ENCODE data around the gene FHIT. TPM values are rescaled to one million over a fixed set of nuclear protein-coding genes. Genes with fewer than 3 reads are reported as not detected.

The FHIT gene
- total RNA-seq, 1 donor from 2014 or later = 11.5 TPM

DNA sequence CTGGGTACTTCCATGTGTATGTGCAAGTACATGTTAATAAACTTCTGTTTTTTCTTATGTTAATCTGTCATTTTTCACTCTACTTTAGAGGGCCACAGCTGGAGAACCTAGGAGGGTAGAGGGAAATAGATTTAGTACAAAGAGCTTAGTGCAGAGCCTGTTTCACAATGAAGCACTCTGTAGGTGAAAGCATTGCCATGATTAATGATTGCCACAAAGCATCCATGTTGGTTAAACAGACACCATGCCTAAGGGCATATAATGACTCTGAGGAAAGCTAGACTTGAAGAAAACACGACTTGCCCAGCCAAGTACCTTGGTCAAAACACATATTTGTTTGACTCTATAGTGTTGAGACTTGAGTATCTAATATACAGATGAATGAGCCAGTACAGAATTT lies 338.4 kb downstream of the FHIT start:
- DNase-seq (ENCODE audit: low read depth) = no peak

DNA sequence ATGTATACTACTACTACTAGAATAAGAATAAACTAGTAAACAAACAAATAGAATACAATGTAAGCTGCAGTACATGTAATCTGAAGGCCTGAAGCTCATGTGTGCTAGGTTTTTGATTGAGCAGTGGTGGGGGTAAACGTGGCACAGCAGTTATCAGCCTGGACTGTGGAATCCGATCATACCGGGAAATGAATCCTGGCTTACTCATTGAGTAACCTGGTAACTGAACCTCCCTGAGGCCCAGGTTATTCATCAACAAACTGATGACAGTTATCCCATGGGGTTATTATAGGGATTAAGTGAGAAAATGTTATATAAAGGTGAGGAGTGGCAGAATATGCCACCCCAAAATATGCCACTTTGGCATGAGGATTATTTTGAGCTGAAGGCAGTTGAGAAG lies 339.1 kb downstream of the FHIT start:
- no peaks in the 10 kb centered on the region for H3K27me3 ChIP-seq (ENCODE audit: control insufficient read depth, insufficient read depth, low read length)
- no peak for DNase-seq (ENCODE audit: low read depth)
- H3K4me3 ChIP-seq (ENCODE audit: low read depth, low read length) = no peak overlapping the region
- TF ChIP-seq, protein P1, sequence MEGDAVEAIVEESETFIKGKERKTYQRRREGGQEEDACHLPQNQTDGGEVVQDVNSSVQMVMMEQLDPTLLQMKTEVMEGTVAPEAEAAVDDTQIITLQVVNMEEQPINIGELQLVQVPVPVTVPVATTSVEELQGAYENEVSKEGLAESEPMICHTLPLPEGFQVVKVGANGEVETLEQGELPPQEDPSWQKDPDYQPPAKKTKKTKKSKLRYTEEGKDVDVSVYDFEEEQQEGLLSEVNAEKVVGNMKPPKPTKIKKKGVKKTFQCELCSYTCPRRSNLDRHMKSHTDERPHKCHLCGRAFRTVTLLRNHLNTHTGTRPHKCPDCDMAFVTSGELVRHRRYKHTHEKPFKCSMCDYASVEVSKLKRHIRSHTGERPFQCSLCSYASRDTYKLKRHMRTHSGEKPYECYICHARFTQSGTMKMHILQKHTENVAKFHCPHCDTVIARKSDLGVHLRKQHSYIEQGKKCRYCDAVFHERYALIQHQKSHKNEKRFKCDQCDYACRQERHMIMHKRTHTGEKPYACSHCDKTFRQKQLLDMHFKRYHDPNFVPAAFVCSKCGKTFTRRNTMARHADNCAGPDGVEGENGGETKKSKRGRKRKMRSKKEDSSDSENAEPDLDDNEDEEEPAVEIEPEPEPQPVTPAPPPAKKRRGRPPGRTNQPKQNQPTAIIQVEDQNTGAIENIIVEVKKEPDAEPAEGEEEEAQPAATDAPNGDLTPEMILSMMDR (IDR thresholded peaks at IDR 0.05; ENCODE audit: insufficient read depth, low read length, poor library complexity, severe bottlenecking) = no peak
- H3K36me3 ChIP-seq (ENCODE audit: control insufficient read depth, insufficient read depth, low read length) = no peaks in the 10 kb centered on the region

More for the DNA sequence above, 338.4 kb downstream of the FHIT start:
- H3K27me3 ChIP-seq (ENCODE audit: control insufficient read depth, insufficient read depth, low read length) = no peaks in the 10 kb centered on the region
- H3K36me3 ChIP-seq (ENCODE audit: control insufficient read depth, insufficient read depth, low read length) = no peaks in the 10 kb centered on the region
- TF ChIP-seq, protein P1 (IDR thresholded peaks at IDR 0.05; ENCODE audit: insufficient read depth, low read length, poor library complexity, severe bottlenecking) = no peak
- no peak overlapping the region for H3K4me3 ChIP-seq (ENCODE audit: low read depth, low read length)

DNA sequence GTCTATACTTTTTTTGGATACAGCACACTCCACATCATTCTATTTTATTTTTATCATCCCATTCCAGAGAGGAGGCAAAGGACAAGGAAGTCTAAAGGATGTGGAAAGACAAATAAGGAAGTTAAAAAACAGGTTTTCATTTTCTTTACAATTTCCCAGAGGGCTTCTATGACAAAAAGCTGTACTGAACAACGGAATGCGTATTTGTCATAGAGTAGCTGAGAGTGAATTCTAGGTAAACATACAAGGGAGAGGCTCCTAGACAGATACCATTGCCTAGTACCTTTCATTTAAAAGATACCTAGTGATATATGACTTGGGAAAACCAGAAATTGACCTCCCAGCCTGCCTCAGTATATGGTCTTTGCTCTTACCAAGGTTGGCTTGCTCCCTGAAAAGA lies 341.7 kb downstream of the FHIT start:
- TF ChIP-seq, protein P1 (IDR thresholded peaks at IDR 0.05; ENCODE audit: insufficient read depth, low read length, poor library complexity, severe bottlenecking) = no peak
- no peaks in the 10 kb centered on the region for H3K27me3 ChIP-seq (ENCODE audit: control insufficient read depth, insufficient read depth, low read length)
- no peak overlapping the region for H3K4me3 ChIP-seq (ENCODE audit: low read depth, low read length)
- no peak for DNase-seq (ENCODE audit: low read depth)
- no peaks in the 10 kb centered on the region for H3K36me3 ChIP-seq (ENCODE audit: control insufficient read depth, insufficient read depth, low read length)

DNA sequence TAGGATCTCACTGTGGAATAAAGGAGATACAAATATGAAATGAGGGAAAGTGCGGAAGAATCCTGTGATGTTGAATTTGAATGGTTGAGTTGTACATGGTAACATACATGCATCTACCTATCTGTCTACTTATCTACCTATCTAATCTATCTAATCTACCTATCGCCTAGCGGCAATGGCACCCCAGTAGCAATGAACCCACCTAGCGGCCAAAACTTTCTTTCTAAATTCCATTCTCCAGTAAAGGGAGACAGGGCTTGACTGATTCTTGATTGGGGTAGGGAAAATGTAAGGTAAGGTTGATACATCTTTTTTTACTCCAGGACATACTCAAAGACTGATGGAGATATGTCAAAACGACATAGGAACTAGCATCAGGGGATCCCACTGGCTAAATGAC lies 345.0 kb downstream of the FHIT start:
- Histone ChIP-seq H3K27me3 (ENCODE audit: control insufficient read depth, insufficient read depth, low read length) (no peaks in the 10 kb centered on the region), H3K4me3 (ENCODE audit: low read depth, low read length) (no peak overlapping the region), H3K36me3 (ENCODE audit: control insufficient read depth, insufficient read depth, low read length) (no peaks in the 10 kb centered on the region)
- TF ChIP-seq, protein P1 (IDR thresholded peaks at IDR 0.05; ENCODE audit: insufficient read depth, low read length, poor library complexity, severe bottlenecking) = no peak
- DNase-seq (ENCODE audit: low read depth) = no peak

DNA sequence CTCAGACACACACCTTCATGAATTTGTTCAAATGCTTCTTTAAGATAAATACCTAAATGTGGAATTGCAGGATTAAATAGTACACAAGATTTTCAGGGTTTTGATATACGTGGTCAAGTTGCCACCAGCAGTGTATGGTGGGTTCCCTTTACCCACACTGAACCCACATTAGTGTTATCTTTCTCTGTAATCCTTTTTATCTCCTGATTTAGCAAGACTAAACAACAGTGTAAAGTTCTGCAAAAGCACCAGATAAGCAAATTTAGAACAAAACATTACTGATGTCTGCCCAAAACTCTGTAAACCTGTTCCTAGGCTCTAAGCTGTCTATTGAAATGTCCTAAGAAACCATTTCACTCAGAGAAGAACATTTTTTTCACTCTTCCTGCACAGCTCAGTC lies 352.9 kb downstream of the FHIT start:
- no peaks in the 10 kb centered on the region for H3K27me3 ChIP-seq (ENCODE audit: control insufficient read depth, insufficient read depth, low read length)
- TF ChIP-seq, protein P1 (IDR thresholded peaks at IDR 0.05; ENCODE audit: insufficient read depth, low read length, poor library complexity, severe bottlenecking) = no peak
- no peaks in the 10 kb centered on the region for H3K36me3 ChIP-seq (ENCODE audit: control insufficient read depth, insufficient read depth, low read length)
- H3K4me3 ChIP-seq (ENCODE audit: low read depth, low read length) = no peak overlapping the region
- no peak for DNase-seq (ENCODE audit: low read depth)

DNA sequence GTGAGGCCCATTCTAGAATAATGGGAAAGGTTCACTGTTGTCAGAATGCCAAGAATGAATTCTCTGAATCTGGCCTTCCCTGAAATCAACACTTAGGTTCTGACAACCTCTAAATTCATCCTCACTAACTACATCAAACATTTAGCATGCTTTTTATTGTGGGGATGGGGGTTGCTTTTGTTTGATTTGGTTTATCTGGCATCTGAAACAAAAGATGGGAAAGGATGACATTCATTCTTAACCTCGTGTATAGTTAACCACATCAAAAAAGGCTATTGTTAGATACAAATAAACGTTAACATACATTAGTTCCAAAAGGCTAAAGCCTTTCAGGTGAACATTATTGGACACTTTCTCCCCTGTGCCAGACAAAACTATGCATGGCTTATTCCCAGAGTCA lies 357.3 kb downstream of the FHIT start:
- no peaks in the 10 kb centered on the region for H3K36me3 ChIP-seq (ENCODE audit: control insufficient read depth, insufficient read depth, low read length)
- TF ChIP-seq, protein P1 (IDR thresholded peaks at IDR 0.05; ENCODE audit: insufficient read depth, low read length, poor library complexity, severe bottlenecking) = no peak
- H3K27me3 ChIP-seq (ENCODE audit: control insufficient read depth, insufficient read depth, low read length) = no peaks in the 10 kb centered on the region
- no peak for DNase-seq (ENCODE audit: low read depth)
- no peak overlapping the region for H3K4me3 ChIP-seq (ENCODE audit: low read depth, low read length)

Measured in kidney epithelial cell (primary cell).